ENCODE results near the gene STK39.
"Not testable (repeated sequence)": the region's sequence is repeated elsewhere in the genome, so short reads cannot be mapped to it uniquely, and the experiment has no call there.

Gene STK39

GRCh38 chr2:168286535-168286934 lies 39.1 kb upstream of the STK39 start:
- H3K27ac ChIP-seq (replicated peaks) = no peak overlapping the region
- DNase-seq (ENCODE audit: low read depth in 1 of 2, low spot score in 1 of 2) = no peak
- H3K4me3 ChIP-seq (replicated peaks; ENCODE audit: insufficient read depth, low read length) = no peak overlapping the region
- TF ChIP-seq REST (IDR thresholded peaks at IDR 0.05; ENCODE audit: insufficient replicate concordance, low read depth) = no peak
- no peak for TF ChIP-seq GABPA (IDR thresholded peaks at IDR 0.05; ENCODE audit: low read depth)
- no peaks in the 10 kb centered on the region for H3K27me3 ChIP-seq (ENCODE audit: insufficient read depth, poor library complexity, severe bottlenecking)

- Histone ChIP-seq H3K4me3 (replicated peaks; ENCODE audit: insufficient read depth, low read length) (no peak overlapping the region), H3K27me3 (ENCODE audit: insufficient read depth, poor library complexity, severe bottlenecking) (peaks cover 11% of the 10 kb centered on the region), H3K27ac (replicated peaks) (no peak overlapping the region)
- no peak for DNase-seq (ENCODE audit: low read depth in 1 of 2, low spot score in 1 of 2)
- TF ChIP-seq CTCF (IDR thresholded peaks at IDR 0.05; ENCODE audit: insufficient read depth, low read length) (no peak), GABPA (IDR thresholded peaks at IDR 0.05; ENCODE audit: low read depth) (no peak), SPI1 (IDR thresholded peaks at IDR 0.05; ENCODE audit: borderline replicate concordance, low read depth) (no peak), POLR2AphosphoS5 (IDR thresholded peaks at IDR 0.05; ENCODE audit: low read depth) (no peak), REST (IDR thresholded peaks at IDR 0.05; ENCODE audit: insufficient replicate concordance, low read depth) (no peak)
These were observed 31.1 kb upstream of the STK39 start for GRCh38 chr2:168278424-168278888.

GRCh38 chr2:168277276-168277675 lies 29.9 kb upstream of the STK39 start:
- H3K27ac ChIP-seq (replicated peaks) = no peak overlapping the region
- TF ChIP-seq GABPA (IDR thresholded peaks at IDR 0.05; ENCODE audit: low read depth) = no peak
- TF ChIP-seq POLR2AphosphoS5 (IDR thresholded peaks at IDR 0.05; ENCODE audit: low read depth) = no peak
- no peak overlapping the region for H3K4me3 ChIP-seq (replicated peaks; ENCODE audit: insufficient read depth, low read length)
- no peak for DNase-seq (ENCODE audit: low read depth in 1 of 2, low spot score in 1 of 2)
- H3K27me3 ChIP-seq (ENCODE audit: insufficient read depth, poor library complexity, severe bottlenecking) = peaks cover 11% of the 10 kb centered on the region

GRCh38 chr2:168272225-168272624 lies 24.8 kb upstream of the STK39 start:
- Histone ChIP-seq H3K4me3 (replicated peaks; ENCODE audit: insufficient read depth, low read length) (no peak overlapping the region), H3K27ac (replicated peaks) (no peak overlapping the region), H3K27me3 (ENCODE audit: insufficient read depth, poor library complexity, severe bottlenecking) (no peaks in the 10 kb centered on the region)
- TF ChIP-seq GABPA (IDR thresholded peaks at IDR 0.05; ENCODE audit: low read depth) (no peak), REST (IDR thresholded peaks at IDR 0.05; ENCODE audit: insufficient replicate concordance, low read depth) (no peak), CTCF (IDR thresholded peaks at IDR 0.05; ENCODE audit: insufficient read depth, low read length) (no peak), POLR2AphosphoS5 (IDR thresholded peaks at IDR 0.05; ENCODE audit: low read depth) (no peak), SPI1 (IDR thresholded peaks at IDR 0.05; ENCODE audit: borderline replicate concordance, low read depth) (no peak)
- no peak for DNase-seq (ENCODE audit: low read depth in 1 of 2, low spot score in 1 of 2)

GRCh38 chr2:168262926-168263325 lies 15.5 kb upstream of the STK39 start:
- H3K4me3 ChIP-seq (replicated peaks; ENCODE audit: insufficient read depth, low read length); H3K27ac ChIP-seq (replicated peaks); H3K27me3 ChIP-seq (ENCODE audit: insufficient read depth, poor library complexity, severe bottlenecking); DNase-seq (ENCODE audit: low read depth in 1 of 2, low spot score in 1 of 2): not testable (repeated sequence)

Data from HL-60 (cell line).